Uterus (tissue), 2 donors: Measurements from ENCODE around the gene MAX.

Experiments
- CTCF ChIP-seq, 4 experiments: fragments of 200-600 bp in 2 of 4; fragments of 450-650 bp in 2 of 4; sonication (generic) in 2 of 4; IDR thresholded peaks; one replicate each; pipeline ENCODE4 v1.5.1; 2016 to 2019; ENCODE audit warnings: antibody characterized with exemption in 4 of 4, mild to moderate bottlenecking in 2 of 4, moderate library complexity in 1 of 4
- POLR2A ChIP-seq, 2 donors: fragments of 450-650 bp; IDR thresholded peaks; one replicate each; pipeline ENCODE4 v1.6.1; 2016; ENCODE audit warnings: antibody characterized with exemption in 2 of 2, mild to moderate bottlenecking in 1 of 2, moderate library complexity in 1 of 2

GRCh38 chr14:65098586-65098985, 3.7 kb downstream of the MAX start:
- TF ChIP-seq CTCF (IDR thresholded peaks at IDR 0.05) (no peak), POLR2A (IDR thresholded peaks at IDR 0.05) (no peak)
